DMS53 (cell line): Measurements from ENCODE around the gene ZNF622.

Source experiments
- DNase-seq: peaks from one replicate; lab custom pipeline; 2025; lab: John Stamatoyannopoulos, UW

The ZNF622 gene

GRCh38 chr5:16430349-16431089, 35.1 kb downstream of the ZNF622 start:
- no peak for DNase-seq

- no peak for DNase-seq
These were observed 37.2 kb downstream of the ZNF622 start for GRCh38 chr5:16428359-16428758.

GRCh38 chr5:16427587-16427986, 38.0 kb downstream of the ZNF622 start:
- no peak for DNase-seq

GRCh38 chr5:16418471-16418922, 47.1 kb downstream of the ZNF622 start:
- DNase-seq, result no peak

DNA sequence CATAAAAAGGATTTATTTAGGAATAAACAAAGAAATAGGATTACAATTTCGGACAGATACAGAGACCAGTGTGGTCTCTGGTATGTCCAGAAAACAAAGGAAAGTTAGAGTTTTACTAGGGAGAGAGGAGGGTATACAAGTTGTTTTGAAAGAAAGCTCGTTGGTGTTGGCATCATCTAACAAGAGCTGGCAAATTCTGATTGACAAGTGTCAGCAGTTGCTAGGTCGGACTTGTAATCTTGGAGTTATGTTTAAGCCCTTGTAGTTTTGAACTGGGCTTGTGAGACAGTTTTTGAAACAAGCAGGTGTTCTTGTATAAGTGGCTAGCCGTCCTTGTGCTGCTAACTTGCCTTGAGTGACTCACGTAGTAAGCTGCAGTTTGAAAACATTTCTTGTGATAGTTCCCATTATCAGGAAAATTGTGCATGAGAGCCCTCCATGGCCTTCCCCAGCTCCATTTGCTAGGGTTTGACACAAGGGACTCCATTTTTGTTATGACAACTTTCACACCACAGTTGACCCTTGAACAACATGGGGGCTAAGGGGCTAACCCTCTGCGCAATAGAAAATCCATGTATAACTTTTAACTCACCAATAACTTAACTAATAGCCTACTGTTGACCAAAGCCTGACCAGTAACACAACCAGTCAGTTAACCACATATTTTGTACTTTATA, 48.1 kb downstream of the ZNF622 start:
- DNase-seq, result no peak

DNA sequence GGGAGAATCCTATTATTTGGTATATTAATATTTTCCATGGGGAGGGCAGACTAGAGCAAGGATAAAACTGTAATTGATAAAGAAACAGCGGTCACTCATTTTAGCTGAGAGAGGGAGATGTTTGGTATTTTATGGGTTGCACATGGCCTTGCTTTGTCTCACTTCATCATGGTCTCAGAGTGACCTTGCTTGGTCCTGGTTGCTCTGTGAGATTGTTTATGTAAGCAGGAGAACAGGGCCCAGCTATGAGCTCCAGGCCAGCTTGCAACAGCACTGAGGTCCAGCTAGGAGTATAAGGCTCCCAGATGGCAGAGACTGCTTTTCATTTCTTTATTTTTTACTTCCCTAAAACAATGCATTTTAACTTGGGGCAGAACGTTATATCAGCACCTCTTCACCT, 50.7 kb downstream of the ZNF622 start:
- DNase-seq, result no peak

GRCh38 chr5:16413166-16413860, 52.3 kb downstream of the ZNF622 start:
- no peak for DNase-seq

- DNase-seq, result peak; percentile 24
These were observed 53.0 kb downstream of the ZNF622 start for GRCh38 chr5:16412556-16412955.

DNA sequence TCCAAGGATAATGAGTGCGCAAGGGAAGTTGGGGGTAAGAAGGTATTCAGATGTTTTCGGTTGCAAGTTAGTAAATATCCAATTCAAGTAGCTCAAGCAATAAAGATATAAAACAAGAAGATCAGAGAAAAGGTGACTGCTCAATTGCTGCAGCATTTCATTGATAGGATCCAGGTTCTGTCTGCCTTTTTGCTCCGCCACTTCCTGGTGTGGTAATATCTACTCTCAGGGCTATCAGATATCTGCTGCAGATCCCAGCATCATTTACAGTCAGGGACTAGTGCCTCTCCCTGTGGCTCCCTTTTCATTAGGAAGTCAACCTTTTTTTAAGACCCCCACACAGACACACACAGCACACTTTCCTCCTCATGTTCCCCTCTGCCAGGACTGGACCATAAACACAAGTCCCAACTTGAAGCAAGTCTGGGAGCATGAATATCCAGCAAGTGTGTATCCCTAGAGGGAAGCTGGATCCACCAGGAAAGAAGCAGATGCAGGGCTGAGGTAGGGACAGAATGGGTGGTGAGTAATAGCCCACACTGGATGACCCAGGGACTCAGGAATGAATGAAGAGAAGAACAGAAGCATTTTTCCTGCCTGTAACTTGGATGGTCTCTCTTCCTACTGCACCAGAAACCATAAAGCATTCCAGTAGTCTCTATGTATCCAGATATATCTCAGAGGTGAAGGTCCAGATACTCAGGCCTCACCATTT, 53.7 kb downstream of the ZNF622 start:
- peak; percentile 42 for DNase-seq

GRCh38 chr5:16411235-16411634, 54.4 kb downstream of the ZNF622 start:
- no peak for DNase-seq

DNA sequence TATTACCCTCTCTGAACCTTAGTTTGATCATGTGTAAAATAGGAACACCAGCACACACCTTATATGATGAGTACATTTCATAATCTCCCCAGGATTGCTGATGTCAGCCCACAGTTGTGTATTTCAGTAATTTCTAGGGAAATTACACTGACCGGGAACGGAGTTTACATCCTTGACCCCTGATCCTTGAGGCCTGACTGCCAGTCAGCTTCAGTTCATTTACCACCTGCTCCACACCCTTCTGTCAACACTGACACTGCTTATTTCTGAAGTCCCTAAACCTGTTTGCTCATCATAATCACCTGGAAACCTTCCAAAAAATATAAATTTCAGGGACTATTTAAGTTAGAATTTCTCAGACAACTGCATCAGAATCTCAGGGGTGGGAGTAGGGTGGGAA, 55.3 kb downstream of the ZNF622 start:
- DNase-seq, result peak; percentile 78

- DNase-seq, result no peak
These were observed 59.0 kb downstream of the ZNF622 start for GRCh38 chr5:16406630-16407029.

- DNase-seq, result no peak
These were observed 59.6 kb downstream of the ZNF622 start for GRCh38 chr5:16406023-16406422.
